ACC112 (cell line): ENCODE measurements around the gene COMMD7.

ENCODE experiments used
- H2AFZ ChIP-seq: fragments of 200-600 bp; sonication (generic); one replicate; pipeline ENCODE4 v1.6.0; 2017; ENCODE audit warnings: antibody characterized with exemption, low read length; ENCODE audit not compliant: unreplicated experiment
- H3K27ac ChIP-seq: fragments of 200-600 bp; sonication (generic); 2 replicates; pipeline ENCODE4 v1.5.1; 2014; ENCODE audit warnings: low read depth, mild to moderate bottlenecking, antibody characterized with exemption, low read length, moderate library complexity
- H3K27me3 ChIP-seq: fragments of 200-600 bp; sonication (generic); 2 replicates; pipeline ENCODE4 v1.6.1; 2014; ENCODE audit warnings: mild to moderate bottlenecking, antibody characterized with exemption, low read length, moderate library complexity, mixed read lengths; ENCODE audit not compliant: insufficient read depth
- H3K36me3 ChIP-seq: fragments of 200-600 bp; sonication (generic); 2 replicates; pipeline ENCODE4 v1.6.1; 2016; ENCODE audit warnings: mild to moderate bottlenecking, antibody characterized with exemption, low read length, moderate library complexity, mixed read lengths; ENCODE audit not compliant: insufficient read depth
- H3K4me1 ChIP-seq: fragments of 200-600 bp; sonication (generic); one replicate; pipeline ENCODE4 v1.6.1; 2016; ENCODE audit warnings: low read length, mixed read lengths; ENCODE audit not compliant: insufficient read depth, unreplicated experiment, control insufficient read depth
- H3K4me3 ChIP-seq: fragments of 200-600 bp; sonication (generic); 2 replicates; pipeline ENCODE4 v1.5.1; 2014; ENCODE audit warnings: mild to moderate bottlenecking, low read depth, low read length
- H3K79me2 ChIP-seq: fragments of 200-600 bp; sonication (generic); one replicate; pipeline ENCODE4 v1.6.0; 2016; ENCODE audit warnings: low read length; ENCODE audit not compliant: control insufficient read depth, unreplicated experiment, insufficient read depth

The COMMD7 gene

GRCh38 chr20:32672394-32672981 is 70.8 kb downstream of the COMMD7 start:
- Histone ChIP-seq H3K4me1 (no peaks in the 10 kb centered on the region), H2AFZ (no peak overlapping the region), H3K4me3 (no peak overlapping the region), H3K27ac (no peak overlapping the region), H3K27me3 (no peaks in the 10 kb centered on the region), H3K79me2 (no peaks in the 10 kb centered on the region), H3K36me3 (no peaks in the 10 kb centered on the region)

DNA sequence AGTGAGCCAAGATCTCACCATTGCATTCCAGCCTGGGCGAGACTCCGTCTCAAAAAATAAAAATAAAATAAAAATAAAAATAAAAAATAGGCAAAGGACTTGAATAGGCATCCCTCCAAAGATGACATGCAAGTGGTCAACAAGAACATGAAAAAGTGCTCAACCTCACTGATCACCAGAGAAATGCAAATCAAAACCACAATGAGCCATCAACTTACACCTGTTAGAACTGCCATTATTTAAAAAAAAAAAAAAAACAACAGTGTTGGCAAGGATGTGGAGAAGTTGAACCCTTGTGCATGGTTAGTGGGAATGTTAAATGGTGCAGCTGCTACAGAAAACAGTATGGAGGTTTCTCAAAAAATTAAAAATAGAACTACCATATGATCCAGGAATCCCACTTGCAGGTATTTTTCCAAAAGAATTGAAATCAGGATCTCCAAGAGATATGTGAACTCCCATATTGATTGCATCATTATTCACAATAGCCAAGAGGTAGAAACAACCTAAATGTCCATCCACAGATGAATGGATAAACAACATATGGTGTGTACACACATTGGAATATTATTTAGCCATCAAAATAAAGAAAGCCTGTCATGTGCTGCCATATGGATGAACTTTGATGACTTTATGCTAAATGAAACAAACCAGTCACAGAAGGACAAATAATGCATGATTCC is 72.4 kb downstream of the COMMD7 start:
- no peaks in the 10 kb centered on the region for H3K36me3 ChIP-seq
- no peak overlapping the region for H3K4me3 ChIP-seq
- no peak overlapping the region for H2AFZ ChIP-seq
- no peaks in the 10 kb centered on the region for H3K27me3 ChIP-seq
- no peak overlapping the region for H3K27ac ChIP-seq
- no peaks in the 10 kb centered on the region for H3K79me2 ChIP-seq
- no peaks in the 10 kb centered on the region for H3K4me1 ChIP-seq

DNA sequence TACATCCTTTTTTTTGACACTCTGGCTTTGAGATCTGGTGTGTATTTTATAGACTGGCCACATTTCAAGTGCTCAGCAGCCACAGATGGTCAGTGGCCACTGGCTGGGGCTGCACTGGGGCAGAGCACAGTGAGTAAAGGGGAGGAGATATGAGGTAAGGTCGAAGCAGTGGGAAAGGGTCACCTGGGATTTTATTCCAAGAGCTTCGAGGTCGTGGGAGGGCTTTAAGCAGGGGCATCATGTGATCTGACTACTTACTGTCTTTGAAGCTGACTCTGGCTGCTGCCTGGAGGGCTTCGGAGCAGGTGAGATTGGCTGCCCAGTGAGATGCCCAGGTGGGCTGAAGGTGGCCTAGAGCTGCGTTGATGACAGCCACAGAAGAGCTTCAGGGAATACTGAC is 76.2 kb downstream of the COMMD7 start:
- Histone ChIP-seq H3K4me3 (no peak overlapping the region), H3K36me3 (no peaks in the 10 kb centered on the region), H3K4me1 (no peaks in the 10 kb centered on the region), H2AFZ (no peak overlapping the region), H3K27ac (no peak overlapping the region), H3K79me2 (no peaks in the 10 kb centered on the region), H3K27me3 (no peaks in the 10 kb centered on the region)

DNA sequence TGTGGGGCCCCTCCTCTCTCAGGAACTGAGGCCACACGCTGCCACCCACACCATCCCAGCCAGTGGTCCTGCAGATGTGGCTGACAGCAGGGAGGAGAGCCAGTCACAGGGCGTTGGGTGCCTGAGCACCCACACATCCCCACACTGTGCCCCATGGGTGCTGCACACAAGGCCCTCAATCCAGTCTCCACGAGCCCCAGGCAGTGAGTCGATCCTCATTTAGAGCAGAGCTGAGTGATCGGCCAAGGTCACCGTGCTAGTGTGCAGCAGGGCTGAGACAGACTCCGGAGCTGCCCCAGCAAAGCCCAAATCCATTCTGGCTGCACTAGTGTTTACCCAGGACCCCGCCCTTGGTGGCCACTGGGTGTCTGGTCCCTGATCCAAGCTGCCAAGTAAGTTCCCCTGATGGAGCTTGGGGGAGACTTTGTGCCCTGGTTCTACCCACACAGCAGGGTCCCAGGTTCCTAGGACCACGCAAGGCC is 78.5 kb downstream of the COMMD7 start:
- no peaks in the 10 kb centered on the region for H3K79me2 ChIP-seq
- H2AFZ ChIP-seq: no peak overlapping the region
- H3K36me3 ChIP-seq: no peaks in the 10 kb centered on the region
- H3K4me3 ChIP-seq: no peak overlapping the region
- no peaks in the 10 kb centered on the region for H3K4me1 ChIP-seq
- no peak overlapping the region for H3K27ac ChIP-seq
- no peaks in the 10 kb centered on the region for H3K27me3 ChIP-seq

- H2AFZ ChIP-seq: no peak overlapping the region
- H3K27me3 ChIP-seq: no peaks in the 10 kb centered on the region
- no peaks in the 10 kb centered on the region for H3K4me1 ChIP-seq
- H3K27ac ChIP-seq: no peak overlapping the region
- no peaks in the 10 kb centered on the region for H3K79me2 ChIP-seq
- no peak overlapping the region for H3K4me3 ChIP-seq
- H3K36me3 ChIP-seq: no peaks in the 10 kb centered on the region
These were observed 79.1 kb downstream of the COMMD7 start for GRCh38 chr20:32664012-32664677.

DNA sequence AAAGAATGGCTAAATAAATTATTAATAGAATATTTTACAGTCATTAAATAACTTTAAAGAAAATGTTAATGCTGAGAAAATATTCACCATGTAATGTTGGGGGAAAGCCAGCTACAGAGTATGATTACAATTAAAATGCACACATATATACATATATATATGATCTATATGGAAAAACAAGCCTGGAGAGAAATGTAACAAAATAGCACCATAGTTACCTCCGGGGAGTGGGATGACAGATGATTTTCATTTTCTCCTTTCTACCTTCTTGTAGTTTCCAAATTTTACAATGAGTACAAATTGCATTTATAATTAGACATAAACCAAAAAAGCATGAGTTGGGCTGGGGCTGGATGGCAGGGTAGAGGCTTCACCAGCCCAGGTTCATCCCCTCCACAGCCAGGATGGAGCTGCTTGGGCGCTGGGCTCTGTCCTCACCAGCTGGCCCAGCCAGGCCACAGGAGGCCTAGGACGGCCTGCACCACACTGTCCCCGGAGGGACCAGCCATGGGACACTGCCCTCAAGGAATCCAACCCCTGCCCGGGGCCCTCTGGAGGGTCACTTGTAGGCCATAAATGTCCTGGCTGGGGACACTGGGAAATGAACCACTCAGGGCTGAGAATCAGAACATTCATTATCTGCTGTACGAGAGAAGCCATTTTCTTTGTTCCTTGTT is 79.8 kb downstream of the COMMD7 start:
- Histone ChIP-seq H3K27me3 (no peaks in the 10 kb centered on the region), H3K27ac (no peak overlapping the region)

DNA sequence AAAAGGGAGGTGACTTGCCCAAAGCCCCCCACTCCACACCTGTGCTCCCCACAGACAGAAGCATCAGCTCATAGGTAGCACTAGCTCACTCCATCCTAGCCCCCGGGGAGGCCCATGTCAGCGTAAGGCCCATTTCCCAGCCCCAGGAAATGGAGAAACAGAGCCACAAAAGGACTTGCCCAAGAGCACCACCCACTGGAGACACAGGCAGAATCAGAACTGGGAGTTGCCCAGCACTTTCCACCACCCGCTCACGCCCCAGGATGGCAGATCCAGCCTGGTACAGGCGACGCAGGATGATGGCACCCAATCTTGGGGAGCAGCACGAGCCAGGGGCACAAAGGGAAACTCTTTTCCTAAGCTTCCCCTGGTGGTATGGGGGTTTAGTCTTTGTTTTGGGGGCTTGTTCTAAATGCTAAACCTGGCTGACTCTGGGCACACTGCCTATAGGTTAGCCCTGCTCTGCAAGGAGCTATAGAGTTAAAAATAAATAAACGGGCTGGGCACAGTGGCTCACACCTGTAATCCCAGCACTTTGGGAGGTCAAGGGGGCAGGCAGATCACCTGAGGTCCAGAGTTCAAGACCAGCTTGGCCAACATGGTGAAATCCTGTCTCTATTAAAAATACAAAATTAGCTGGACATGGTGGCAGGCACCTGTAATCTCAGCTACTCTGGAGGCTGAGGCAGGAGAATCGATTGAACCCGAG is 81.3 kb downstream of the COMMD7 start:
- H3K36me3 ChIP-seq: no peaks in the 10 kb centered on the region
- H3K27ac ChIP-seq: no peak overlapping the region
- H3K4me1 ChIP-seq: no peaks in the 10 kb centered on the region
- no peaks in the 10 kb centered on the region for H3K79me2 ChIP-seq
- H3K27me3 ChIP-seq: no peaks in the 10 kb centered on the region
- H3K4me3 ChIP-seq: no peak overlapping the region
- no peak overlapping the region for H2AFZ ChIP-seq

More for the DNA sequence above, 79.8 kb downstream of the COMMD7 start:
- Histone ChIP-seq H3K36me3 (no peaks in the 10 kb centered on the region), H2AFZ (no peak overlapping the region), H3K79me2 (no peaks in the 10 kb centered on the region), H3K4me1 (no peaks in the 10 kb centered on the region), H3K4me3 (no peak overlapping the region)

DNA sequence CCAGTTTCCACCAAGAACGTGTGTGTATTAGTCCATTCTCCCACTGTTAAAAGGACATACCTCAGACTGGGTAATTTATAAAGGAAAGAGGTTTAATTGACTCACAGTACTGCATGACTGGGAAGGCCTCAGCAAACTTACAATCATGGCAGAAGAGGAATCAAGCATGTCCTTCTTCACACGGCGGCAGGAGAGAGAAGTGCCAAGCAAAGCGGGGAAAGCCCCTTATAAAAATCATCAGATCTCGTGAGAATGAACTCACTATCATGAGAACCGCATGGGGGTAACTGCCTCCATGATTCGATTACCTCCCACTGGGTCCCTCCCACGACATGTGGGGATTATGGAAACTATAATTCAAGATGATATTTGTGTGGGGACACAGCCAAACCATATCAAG is 82.6 kb downstream of the COMMD7 start:
- Histone ChIP-seq H3K4me3 (no peak overlapping the region), H3K4me1 (no peaks in the 10 kb centered on the region), H3K79me2 (no peaks in the 10 kb centered on the region), H3K27me3 (no peaks in the 10 kb centered on the region), H2AFZ (no peak overlapping the region), H3K27ac (no peak overlapping the region), H3K36me3 (no peaks in the 10 kb centered on the region)

DNA sequence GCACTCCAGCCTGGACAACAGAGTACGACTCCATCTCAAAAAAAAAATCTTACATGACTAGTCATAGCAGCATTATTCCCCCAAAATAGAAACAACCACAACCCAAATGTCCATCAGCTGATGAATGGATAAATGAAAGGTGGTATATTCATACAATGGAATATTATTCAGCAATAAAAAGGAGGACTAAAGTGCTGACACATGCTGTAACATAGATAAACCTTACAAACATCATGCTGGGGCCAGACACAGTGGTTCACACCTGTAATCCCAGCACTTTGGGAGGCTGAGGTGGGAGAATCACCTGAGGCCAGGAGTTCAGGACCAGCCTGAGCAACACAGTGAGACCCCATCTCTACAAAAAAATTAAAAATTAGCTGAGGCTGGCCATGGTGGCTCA is 86.4 kb downstream of the COMMD7 start:
- no peak overlapping the region for H3K27ac ChIP-seq
- no peaks in the 10 kb centered on the region for H3K36me3 ChIP-seq
- H3K4me3 ChIP-seq: no peak overlapping the region
- H3K4me1 ChIP-seq: no peaks in the 10 kb centered on the region
- H3K27me3 ChIP-seq: no peaks in the 10 kb centered on the region
- H3K79me2 ChIP-seq: no peaks in the 10 kb centered on the region
- no peak overlapping the region for H2AFZ ChIP-seq

DNA sequence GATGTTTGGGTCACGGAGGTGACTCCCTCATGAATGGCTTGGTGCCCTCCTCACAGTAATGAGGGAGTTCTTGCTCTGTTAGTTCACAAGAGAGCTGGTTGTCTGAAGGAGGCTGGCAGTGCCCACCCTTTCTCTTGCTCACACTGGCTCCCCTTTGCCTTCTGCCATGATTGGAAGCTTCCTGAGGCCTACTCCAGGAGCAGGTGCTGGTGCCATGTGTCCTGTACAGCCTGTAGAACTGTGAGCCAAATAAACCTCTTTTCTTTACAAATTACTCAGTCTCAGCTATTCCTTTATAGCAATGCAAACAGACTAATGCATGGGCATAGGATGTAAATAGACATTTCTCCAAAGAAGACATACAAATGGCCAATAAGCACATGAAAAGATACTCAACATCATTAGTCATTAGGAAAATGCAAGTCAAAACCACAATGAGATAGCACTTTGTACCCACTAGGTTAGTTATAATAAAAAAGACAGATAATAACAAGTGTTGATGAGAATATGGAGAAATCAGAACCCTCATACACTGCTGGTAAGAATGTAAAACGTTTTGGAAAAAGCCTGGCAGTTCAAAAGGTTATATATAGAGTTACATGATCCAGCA is 87.3 kb downstream of the COMMD7 start:
- Histone ChIP-seq H2AFZ (no peak overlapping the region), H3K79me2 (no peaks in the 10 kb centered on the region), H3K4me3 (no peak overlapping the region), H3K36me3 (no peaks in the 10 kb centered on the region), H3K27ac (no peak overlapping the region), H3K4me1 (no peaks in the 10 kb centered on the region), H3K27me3 (no peaks in the 10 kb centered on the region)
